GM10266 (cell line): ENCODE data around the gene HNRNPA2B1.

Experiments
- DNase-seq: peaks from one replicate; pipeline ENCODE4 v3.0.0; 2012; ENCODE audit errors: extremely low spot score
- CTCF ChIP-seq: IDR thresholded peaks from 2 replicates; pipeline ENCODE4 v1.5.1; 2012; ENCODE audit warnings: mild to moderate bottlenecking, low read depth; ENCODE audit not compliant: control insufficient read depth, insufficient read depth; ENCODE audit errors: missing control alignments

Gene HNRNPA2B1

GRCh38 chr7:26191233-26191973 lies 9.1 kb downstream of the HNRNPA2B1 start:
- DNase-seq: no peak
- no peak for TF ChIP-seq CTCF

- TF ChIP-seq CTCF: no peak
- no peak for DNase-seq
Measured at GRCh38 chr7:26190417-26190869, 10.1 kb downstream of the HNRNPA2B1 start.

GRCh38 chr7:26189697-26190096 lies 10.8 kb downstream of the HNRNPA2B1 start:
- DNase-seq: no peak
- no peak for TF ChIP-seq CTCF

GRCh38 chr7:26188957-26189541 lies 11.5 kb downstream of the HNRNPA2B1 start:
- DNase-seq: no peak
- no peak for TF ChIP-seq CTCF

GRCh38 chr7:26188206-26188956 lies 12.2 kb downstream of the HNRNPA2B1 start:
- DNase-seq: no peak

GRCh38 chr7:26187380-26188205 lies 13.0 kb downstream of the HNRNPA2B1 start:
- DNase-seq: no peak
- TF ChIP-seq CTCF: no peak

More at GRCh38 chr7:26188206-26188956, 12.2 kb downstream of the HNRNPA2B1 start:
- TF ChIP-seq CTCF: no peak
